Measurements from ENCODE around the gene WDR55.
"Not testable (repeated sequence)": the region's sequence is repeated elsewhere in the genome, so short reads cannot be mapped to it uniquely, and the experiment has no call there.

The WDR55 gene

DNA sequence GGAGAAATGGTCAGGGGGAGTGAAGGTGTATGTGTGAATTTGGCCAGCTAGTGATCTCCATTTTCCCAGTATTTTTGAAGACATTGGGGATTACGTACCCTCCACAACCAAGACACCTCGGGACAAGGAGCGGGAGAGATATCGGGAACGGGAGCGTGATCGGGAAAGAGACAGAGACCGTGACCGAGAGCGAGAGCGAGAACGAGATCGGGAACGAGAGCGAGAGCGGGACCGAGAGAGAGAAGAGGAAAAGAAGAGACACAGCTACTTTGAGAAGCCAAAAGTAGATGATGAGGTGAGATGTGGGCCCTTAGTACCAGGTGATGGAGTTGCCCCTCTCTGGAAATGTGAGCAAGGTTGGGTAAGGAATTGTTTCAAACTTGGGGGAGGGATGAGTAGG lies 5.8 kb upstream of the WDR55 start:
- DNase-seq: no peak

DNA sequence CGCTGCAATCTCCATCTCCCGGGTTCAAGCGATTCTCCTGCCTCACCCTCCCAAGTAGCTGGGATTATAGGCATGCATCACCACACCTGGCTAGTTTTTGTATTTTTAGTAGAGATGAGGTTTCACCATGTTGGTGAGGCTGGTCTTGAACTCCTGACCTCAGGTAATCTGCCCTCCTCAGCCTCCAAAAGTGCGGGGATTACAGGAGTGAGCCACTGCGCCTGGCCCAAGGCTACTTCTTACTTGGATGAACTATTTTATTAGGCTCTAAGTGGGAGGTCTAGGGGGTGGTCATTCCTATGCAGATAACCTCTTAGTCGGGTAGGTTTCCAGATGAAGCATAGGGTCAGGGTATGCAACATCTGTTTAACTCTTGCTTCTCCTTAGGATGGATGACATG lies 4.3 kb upstream of the WDR55 start:
- not testable (repeated sequence) for DNase-seq

DNA sequence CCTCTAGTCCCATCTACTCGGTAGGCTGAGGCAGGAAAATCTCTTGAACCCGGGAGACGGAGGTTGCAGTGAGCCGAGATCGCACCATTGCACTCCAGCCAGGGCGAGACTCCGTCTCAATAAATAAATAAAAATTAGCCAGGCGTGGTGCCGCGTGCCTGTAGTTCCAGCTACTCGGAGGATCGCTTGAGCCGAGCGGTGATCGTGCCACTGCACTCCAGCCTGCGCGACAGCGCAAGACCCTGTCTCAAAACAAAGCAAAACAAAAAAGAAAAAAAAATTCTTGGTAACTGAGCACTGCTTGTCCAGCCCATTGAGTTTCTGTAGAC lies 710 bp upstream of the WDR55 start:
- no peak for DNase-seq

DNA sequence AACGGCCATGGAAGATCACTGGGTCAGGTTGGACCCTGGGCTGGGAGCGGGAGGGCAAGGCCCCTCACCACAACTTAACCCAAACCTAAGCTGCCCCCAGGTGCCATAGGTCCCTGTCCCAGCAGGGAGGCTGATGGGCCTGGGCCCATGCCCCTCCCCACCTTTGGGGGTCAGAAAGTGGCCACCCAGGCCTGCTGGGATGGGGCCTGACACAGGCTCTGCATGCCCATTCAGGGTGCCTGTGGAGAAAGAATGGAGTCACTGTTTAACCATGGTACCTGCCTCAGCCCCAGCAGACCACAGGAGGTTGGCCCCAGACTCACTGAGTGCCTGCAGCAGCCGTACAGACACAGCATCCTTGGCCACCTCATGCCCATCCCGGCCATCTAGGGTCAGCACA lies 6.3 kb downstream of the WDR55 start:
- DNase-seq: not testable (repeated sequence)

DNA sequence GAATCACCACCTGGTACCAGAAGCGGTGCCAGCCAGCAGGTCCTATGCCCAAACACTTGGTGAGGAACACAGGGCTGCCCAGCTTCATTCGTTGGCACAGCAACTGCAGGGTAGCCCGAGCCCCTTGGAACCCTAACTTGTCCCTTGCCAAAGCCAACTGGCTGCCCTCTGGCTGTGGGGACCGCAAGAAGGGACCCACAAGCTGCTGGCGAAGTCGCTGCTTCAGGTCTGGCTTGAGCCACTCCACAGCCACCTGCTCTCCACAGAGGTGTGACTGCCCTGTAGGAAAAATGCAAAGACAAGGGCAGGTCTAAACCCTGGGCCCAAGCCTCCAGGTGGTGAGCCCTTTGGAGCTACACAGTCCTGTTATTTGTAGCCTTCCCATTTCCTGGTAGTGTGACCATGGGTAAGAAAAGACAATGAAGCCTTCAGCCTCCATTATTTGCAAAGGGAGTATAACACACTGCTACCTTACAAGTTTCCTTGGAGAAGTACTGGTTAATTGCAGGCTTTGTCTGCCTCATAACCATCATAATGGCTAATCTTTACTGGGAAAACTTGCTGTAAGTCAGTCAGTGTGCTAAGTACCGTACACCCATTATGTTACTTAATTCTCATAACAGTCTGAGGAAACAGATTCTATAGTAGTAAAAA lies 6.9 kb downstream of the WDR55 start:
- DNase-seq: no peak

DNA sequence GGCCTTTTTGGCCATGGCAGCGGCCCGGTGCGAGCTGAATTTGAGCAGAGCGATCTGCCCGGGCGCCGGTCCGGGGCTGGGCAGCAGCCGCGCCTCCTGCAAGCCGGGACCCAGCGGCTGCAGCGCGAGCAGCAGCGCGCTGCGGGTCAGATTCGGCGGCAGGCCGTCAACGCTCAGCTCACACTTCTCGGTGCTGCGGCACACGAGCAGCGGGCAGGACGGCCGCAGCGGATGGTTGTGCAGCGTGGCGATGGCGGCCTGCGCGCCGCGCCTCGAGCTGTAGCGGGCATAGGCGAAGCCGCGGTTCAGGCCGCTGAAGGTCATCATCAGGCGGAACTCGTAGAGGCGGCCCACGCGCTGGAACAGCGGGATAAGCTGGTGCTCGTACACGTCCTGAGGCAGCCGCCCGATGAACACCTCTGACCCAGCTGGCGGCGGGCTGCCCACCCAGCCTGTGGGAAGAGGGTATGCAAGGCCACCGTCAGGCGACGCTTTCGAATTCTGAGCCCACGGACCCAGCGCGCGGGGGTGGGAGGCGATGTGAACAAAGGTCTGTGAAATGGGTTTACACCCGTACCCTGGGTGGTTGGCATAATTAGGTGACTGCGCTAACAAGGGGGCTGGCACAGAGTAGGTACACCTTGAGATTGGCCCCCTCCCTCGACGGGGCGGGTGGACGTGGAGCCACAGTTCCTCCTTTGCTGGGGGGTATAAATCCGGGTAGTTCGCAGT lies 7.9 kb downstream of the WDR55 start:
- no peak for DNase-seq

DNA sequence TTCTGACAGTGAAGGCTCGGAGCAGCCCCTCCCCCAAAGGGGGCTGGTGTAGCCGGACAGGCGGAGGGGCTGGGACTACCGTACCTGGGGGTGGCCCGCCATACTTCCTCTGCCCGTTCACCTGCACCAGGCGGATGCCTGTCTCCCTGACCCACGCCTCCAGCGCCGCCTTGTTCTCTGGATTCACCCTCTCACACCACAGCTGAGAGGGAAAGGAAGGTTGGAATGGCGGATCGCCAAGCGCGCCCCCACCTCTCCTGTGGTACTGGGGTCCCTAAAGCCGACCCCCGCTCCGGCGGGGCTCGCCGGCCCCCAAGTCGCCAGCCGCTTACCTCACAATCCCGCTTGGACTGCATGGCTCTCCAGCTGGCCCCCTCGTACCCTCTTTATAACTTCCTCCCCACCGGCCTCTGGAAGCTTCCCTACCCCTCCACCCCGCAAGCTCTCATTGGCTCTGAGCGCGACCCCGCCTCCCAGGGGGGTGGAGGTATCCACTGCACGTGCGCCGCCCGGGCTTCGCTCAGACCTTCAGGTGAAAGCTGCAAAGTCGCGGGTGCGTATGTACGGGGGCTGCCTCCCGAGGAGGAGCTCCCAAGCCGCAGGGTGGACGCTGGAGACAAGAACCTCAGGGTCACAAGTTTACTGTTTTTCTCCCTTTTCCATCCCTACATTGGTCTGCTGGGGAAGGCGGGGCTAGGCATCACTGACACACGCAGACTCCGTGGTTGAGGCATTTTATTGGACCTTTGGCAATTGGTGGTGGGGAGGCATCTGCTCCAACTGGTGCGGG lies 8.7 kb downstream of the WDR55 start, which contains the start of gene DND1:
Gene DND1 (minus strand): TSS at position 390 of the 790 bp plus-strand sequence. CDS start 34 bp downstream, at position 356.
- DNase-seq: no peak

DNA sequence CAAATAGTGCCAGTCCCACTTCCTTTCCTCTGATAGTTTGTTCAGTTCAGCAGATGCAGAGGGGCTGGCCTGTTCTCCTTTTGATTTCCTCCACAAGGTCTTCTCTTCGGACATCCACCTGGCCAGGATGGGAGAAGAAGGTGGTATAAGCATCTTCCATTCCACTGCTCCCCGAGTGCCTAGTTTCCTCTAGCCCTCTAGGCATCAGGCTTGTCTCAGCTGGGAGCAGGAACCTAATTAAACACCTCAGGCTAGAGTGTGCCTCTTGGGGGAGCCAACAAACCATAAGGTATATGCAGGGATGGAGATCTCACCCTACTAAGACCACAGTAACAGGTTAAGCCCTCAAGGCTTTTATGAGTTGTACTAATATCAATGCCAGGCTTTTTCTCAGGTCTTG lies 9.5 kb downstream of the WDR55 start:
- no peak for DNase-seq

DNA sequence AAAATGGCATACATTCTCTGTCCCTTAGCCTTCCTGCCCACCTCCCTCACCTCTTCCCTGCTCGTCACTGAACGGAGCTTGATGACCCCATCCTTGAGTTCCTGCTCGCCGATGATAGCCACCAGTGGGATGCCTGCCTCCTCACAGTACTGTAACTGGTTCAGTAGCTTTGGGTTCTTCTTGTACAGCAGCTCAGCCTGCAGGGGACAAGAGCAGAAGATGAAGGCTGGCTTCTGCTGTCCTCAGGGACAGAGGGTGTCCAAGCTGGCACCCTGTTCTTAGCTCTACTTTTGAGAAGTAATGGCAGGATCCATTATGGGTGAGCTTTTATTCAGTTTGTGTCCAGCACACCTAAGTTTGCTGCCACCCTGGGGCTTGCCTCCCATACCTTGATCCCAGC lies 9.9 kb downstream of the WDR55 start:
- no peak for DNase-seq

DNA sequence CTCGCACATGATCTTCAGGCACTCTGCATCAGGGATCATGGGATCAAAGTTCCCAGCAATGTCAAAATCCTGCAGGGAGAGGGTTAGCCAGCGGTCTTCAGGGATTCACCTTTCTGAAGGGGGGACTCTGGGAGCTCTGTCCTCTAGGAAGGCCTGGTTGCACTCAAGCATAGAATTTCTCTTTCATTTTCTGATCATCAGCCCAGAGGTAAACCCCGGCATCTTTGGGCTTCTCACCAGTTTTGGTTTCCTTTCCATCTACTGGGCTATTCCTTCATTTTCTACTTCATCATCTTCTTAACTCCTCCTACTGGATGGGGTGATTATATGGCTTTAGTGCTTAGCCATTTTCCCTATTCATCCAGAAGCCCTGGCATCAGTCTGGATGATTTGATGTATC lies 13.2 kb downstream of the WDR55 start:
- DNase-seq: no peak

DNA sequence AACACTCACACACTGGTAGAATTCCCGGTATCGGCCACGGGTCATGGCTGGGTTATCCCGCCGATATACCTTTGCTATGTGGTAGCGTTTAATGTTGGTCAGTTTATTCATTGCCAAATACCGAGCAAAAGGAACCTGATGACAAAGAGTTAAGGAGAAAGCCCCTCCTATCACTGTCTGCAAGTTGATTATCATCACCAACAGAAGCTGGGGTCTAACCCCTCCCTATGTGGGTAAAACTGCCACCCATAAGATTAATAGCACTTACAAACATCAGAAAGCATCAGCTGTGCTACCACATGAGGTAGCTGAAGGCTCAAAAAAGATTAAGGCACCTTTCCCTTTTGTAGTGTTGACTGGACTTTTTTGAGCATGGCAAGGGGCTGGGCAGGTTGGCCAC lies 14.3 kb downstream of the WDR55 start:
- DNase-seq: no peak

DNA sequence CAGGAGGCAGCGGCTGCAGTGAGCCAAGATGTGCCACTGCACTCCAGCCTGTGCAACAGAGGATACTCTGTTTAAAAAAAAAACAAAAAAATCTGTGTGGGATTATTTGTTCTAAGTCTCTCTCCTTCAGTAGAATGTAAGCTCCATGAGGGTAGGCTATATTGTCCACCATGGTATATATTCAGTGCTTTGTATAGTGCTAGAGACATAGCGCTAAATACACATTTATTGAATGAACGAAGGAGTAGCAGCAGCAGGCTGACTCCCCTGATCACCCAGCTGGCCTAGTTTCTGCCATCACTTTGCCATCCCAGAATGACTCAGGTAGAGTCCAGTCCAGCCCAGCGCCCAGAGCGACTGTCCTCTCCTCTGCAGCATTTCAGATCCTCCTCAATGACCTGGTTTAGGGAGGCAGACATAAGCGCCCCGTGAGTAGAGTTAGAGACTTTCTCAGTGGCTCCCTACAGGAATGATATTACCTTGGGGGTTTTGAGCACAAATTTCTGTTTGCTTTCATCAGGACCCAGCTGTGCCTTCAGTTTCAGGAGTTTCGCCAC lies 25.8 kb downstream of the WDR55 start:
- DNase-seq: no peak

DNA sequence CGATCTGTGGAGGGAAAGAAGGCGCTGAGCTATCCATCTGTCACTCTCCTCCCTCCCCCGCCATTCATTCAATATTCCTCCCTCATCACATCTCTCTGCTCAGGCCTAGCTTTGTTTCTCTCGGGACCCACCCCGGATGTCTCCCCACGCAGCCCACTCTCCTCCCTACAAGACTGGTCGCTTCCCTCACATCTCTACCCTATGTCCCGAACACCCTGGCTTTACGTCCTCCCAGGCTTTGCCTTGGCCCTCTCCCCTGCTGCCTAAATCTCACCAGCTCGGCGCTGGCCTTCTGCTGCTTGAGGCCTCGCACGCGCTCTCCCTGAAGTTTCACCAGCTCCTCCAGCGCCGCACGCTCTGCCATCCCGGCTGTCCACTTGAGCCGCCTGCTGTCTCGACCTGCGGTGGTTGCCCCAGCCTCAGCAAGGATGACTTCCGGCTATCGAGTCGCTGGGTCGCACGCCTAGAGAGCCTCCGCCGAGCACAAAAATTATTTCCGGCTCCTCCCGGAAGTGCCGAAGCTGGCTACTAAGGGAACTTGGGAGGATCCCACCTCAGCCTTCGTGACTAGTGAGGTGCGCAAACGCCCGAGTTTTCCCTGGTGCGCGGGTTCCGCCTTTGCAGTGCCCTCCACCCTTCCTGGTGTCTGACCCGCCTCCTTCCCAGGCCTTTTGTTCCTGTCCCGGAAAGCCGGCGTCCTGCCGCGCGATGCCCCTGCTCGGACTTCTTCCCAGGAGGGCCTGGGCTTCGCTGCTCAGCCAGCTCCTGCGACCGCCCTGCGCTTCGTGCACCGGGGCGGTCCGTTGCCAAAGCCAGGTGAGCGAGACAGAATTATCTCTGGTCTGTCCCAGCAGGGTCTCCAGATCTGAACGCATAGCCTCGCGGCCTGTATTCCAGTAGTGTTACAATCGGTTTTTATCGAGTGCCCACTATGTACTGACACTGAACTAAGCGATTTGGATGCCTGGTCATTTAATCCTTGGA lies 26.5 kb downstream of the WDR55 start, which contains the start of the genes HARS1 and HARS2:
Gene HARS1 (minus strand): TSS at position 430 of the 984 bp plus-strand sequence. CDS start 66 bp downstream, at position 364.
Gene HARS2 (plus strand): TSS at position 515 of the 984 bp plus-strand sequence. CDS start 194 bp downstream, at position 709.
- DNase-seq: peak; percentile 89

DNA sequence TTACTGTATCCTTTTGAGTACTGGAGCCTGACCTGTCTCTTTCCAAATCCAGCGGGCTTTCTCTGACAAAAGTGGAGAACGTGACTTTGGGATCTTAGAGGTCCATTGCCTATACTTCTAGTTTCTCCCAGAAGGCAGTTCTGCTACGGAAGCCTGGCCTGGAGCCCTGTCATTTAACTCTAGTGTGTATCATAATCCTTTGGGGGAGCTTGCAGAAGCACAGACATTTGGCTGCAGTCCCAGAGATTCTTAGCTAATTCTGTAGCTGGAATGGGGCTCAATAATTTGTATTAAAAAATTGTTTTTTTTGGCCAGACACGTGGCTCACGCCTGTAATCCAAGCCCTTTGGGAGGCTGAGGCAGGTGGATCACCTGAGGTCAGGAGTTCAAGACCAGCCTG lies 29.6 kb downstream of the WDR55 start:
- no peak for DNase-seq

DNA sequence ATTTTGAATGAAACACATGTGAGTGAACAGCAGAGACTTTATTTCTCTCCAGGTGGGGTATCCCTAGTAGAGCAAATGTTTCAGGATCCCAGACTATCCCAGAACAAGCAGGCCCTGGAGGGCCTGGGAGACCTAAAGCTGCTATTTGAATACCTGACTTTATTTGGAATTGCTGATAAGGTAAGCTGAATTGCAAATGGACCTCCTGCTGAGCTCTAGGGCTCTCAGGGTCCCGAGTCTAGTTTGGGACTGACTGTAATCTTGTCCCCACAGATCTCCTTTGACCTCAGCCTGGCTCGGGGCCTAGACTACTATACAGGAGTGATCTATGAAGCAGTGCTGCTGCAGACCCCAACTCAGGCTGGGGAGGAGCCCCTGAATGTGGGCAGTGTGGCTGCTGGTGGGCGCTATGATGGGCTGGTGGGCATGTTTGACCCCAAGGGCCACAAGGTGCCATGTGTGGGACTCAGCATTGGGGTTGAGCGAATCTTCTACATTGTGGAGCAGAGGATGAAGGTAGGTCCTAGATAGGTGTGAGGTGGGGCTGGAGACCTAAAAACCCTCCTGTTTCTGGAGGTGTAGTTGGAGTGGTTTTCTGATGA lies 32.3 kb downstream of the WDR55 start:
- DNase-seq: no peak

DNA sequence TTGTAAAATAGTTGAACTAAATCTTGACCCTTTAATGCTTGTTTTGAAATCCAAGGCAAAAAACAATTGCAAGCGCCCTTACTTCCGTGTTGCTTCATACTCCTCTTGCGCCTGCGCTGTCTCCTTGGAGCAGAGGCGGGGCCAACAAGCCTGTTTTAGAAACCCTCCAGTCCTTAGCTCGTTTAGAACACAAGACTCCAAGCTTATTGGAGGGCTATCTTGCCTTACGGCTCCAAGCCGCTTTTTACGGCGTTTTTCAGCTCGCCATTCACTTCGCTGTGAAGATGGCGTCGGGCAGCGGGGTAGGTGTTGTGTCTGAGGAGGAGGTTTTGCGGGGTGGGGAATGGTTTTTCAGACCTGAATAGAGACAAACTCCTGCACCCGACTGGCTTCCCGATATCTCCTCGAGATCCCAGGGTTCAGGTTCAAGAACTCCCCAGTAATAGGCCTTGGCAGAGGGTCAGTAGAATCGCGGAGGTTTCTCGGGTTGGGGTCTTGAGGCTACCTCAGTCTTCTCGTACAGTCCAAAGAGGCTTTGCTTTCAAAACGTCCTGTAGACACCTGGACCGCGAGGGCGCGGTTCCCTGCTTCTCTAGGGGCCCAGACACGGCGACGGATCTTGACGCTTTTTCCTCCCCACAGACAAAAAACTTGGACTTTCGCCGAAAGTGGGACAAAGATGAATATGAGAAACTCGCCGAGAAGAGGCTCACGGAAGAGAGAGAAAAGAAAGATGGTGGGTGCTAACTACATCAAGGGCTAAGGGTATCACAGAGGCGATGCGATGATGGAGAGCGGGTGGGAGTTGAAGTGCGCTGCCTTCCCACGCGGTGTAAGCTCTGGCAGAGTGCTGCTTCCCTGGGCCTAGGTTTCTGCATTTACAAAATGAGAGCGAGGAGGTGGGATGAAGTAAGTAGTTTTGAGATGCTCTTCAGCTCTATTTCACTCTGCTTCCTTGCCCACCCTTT lies 35.8 kb downstream of the WDR55 start, which contains the start of gene ZMAT2:
Gene ZMAT2 (plus strand): TSS at position 271 of the 968 bp plus-strand sequence. CDS start 14 bp downstream, at position 285.
- DNase-seq: peak; percentile 97

DNA sequence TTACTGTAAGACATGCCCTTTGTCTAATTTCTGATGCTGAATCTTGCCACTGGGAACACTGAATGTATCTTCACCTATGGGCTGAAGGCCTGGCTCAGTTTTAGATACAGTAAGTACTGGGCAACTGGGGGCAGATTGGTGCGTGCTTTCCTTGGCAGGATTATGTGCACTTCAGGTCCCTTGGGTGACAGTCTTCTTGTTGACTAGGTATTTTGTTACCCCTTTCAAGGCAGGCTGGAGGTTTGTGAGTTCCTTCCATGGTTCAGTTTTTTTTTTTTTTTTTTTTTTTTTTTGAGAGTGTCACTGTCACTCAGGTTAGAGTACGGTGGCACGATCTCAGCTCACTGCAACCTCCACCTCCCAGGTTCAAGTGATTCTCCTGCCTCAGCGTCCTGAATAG lies 43.1 kb downstream of the WDR55 start:
- no peak for DNase-seq

DNA sequence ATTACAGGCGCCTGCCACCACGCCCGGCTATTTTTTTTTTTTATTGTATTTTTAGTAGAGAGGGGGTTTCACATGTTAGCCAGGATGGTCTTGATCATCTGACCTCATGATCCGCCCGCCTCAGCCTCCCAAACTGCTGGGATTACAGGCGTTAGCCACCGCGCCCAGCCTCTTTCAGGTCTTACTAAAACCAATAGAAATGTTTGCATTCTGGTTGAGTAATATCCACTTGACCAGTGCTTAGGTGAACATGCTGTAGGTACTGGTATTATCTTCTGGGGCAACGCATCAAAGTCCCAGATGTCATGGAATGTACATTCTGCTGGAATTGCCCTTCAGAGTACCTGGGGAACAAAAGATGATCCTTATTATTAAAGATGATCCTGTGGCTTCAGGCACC lies 44.1 kb downstream of the WDR55 start:
- DNase-seq: not testable (repeated sequence)

DNA sequence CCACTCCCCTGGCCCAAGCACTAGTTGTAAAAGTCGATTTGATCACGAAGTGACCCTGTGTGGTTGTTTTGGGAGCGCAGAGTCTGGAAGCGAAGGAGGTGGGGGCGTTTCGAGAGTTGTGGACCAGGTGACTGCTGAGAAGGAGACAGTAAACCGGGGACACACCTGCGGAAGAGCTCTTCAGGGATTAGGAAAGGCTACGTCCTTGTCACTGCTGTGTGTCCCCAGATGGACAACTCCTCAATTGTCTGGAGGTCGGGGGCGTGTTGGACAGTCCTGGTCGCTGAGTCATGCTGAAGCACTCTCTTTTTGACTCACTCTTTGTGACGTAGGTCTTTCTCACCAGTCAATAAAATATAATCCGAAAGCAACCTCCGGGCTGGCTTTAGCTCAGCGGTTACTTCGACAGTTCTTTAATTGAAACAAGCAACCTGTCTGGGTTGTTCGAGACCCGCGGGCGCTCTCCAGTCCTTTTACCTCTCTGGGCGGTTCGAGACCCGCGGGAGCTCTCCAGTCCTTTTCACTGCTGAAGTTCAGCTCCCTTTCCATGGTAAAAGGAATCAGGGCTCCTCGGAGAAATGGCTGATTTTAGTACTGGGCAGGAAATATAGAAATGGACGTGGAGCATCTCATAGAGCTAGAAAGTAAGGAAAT lies 46.3 kb downstream of the WDR55 start:
- DNase-seq: peak; percentile 97

DNA sequence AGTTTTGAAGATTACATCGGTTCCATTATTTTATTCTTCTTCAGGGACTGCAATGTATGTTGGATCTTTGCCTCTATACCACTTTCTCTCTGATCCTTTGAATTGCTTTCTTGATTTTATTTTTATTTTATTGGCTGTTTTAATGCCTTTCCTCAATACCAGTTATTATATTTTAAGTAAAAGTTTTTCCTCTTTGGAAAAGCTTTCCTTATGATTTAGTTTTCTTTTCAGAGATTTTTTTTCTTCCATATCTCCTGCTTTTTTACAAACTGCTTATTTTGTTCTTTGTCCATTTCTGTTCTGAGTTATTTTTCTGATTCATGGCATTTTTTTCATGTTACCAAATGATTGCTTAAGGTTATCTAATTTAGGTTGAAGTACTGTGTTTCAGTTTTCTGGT lies 47.1 kb downstream of the WDR55 start:
- DNase-seq: no peak
